ENCODE data around the gene PRDM16.

DNA sequence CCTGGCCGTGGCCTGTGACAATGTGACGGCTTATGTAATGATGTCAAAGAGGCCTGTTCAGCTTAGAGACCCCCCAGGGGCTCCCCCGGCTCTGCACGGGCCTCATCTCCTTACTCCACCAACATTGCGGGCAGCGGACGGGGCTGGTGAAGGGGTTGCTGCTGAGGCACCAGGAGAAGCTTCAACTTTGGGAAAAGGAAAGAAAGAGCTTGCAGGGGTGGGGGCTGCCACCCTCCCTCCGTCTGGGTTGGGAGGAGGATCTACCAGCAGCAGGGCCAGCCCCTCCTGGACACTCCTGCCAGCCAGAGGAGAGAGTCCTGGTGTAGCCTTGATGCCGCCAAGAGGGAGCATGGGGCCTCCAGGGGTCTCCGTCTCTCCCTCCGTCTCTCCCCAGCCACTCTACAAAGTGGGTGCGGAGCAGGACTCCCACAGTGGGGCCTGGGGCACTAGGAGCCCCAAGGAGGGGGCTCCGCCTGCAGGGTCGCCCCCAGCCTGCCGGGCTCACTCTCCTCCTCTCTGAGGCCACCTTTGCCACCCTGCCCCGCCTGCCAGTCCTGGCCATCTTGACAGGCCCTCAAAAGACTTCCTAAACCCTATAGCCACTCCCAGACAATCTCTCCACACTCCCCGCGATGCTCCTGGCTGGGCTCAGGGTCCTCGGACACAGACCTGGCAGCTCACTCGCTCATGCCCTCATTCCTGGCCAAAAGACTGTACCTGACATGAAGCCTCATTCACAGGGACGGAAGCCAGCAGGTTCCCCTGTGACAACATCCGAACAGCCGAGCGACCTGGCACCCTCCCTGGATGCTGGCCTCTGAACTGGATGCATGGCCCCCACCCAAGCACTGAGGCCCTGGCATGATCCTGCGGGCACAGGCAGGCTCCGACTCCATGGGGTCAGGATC is 255.0 kb downstream of the PRDM16 start:
- TF ChIP-seq, protein P1, sequence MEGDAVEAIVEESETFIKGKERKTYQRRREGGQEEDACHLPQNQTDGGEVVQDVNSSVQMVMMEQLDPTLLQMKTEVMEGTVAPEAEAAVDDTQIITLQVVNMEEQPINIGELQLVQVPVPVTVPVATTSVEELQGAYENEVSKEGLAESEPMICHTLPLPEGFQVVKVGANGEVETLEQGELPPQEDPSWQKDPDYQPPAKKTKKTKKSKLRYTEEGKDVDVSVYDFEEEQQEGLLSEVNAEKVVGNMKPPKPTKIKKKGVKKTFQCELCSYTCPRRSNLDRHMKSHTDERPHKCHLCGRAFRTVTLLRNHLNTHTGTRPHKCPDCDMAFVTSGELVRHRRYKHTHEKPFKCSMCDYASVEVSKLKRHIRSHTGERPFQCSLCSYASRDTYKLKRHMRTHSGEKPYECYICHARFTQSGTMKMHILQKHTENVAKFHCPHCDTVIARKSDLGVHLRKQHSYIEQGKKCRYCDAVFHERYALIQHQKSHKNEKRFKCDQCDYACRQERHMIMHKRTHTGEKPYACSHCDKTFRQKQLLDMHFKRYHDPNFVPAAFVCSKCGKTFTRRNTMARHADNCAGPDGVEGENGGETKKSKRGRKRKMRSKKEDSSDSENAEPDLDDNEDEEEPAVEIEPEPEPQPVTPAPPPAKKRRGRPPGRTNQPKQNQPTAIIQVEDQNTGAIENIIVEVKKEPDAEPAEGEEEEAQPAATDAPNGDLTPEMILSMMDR (IDR thresholded peaks at IDR 0.05; ENCODE audit: low read depth, low read length, missing input control) = no peak
- no peak for TF ChIP-seq RAD21 (IDR thresholded peaks at IDR 0.05)
- TF ChIP-seq, protein P2, sequence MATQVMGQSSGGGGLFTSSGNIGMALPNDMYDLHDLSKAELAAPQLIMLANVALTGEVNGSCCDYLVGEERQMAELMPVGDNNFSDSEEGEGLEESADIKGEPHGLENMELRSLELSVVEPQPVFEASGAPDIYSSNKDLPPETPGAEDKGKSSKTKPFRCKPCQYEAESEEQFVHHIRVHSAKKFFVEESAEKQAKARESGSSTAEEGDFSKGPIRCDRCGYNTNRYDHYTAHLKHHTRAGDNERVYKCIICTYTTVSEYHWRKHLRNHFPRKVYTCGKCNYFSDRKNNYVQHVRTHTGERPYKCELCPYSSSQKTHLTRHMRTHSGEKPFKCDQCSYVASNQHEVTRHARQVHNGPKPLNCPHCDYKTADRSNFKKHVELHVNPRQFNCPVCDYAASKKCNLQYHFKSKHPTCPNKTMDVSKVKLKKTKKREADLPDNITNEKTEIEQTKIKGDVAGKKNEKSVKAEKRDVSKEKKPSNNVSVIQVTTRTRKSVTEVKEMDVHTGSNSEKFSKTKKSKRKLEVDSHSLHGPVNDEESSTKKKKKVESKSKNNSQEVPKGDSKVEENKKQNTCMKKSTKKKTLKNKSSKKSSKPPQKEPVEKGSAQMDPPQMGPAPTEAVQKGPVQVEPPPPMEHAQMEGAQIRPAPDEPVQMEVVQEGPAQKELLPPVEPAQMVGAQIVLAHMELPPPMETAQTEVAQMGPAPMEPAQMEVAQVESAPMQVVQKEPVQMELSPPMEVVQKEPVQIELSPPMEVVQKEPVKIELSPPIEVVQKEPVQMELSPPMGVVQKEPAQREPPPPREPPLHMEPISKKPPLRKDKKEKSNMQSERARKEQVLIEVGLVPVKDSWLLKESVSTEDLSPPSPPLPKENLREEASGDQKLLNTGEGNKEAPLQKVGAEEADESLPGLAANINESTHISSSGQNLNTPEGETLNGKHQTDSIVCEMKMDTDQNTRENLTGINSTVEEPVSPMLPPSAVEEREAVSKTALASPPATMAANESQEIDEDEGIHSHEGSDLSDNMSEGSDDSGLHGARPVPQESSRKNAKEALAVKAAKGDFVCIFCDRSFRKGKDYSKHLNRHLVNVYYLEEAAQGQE (IDR thresholded peaks at IDR 0.05) = no peak
- TF ChIP-seq TAF1 (conservative IDR thresholded peaks at IDR 0.05) = no peak
